Smooth muscle cell (in vitro differentiated cells): ENCODE results near the gene JPH3. TPM values are rescaled to one million over a fixed set of nuclear protein-coding genes. Genes with fewer than 3 reads are reported as not detected.

Source experiments
- DNase-seq: peaks from one replicate; lab custom pipeline; 2025; ENCODE audit not compliant: unreplicated experiment; lab: John Stamatoyannopoulos, UW
- H2AFZ ChIP-seq: fragments of 200-600 bp; sonication (generic); 2 replicates; pipeline ENCODE4 v1.6.0; 2016; ENCODE audit warnings: antibody characterized with exemption, low read depth, mild to moderate bottlenecking
- H3F3A ChIP-seq: fragments of 200-600 bp; sonication (generic); 2 replicates; pipeline ENCODE4 v1.6.0; 2017; ENCODE audit warnings: antibody characterized with exemption, low read depth
- H3K27ac ChIP-seq: fragments of 200-600 bp; sonication (generic); 2 replicates; pipeline ENCODE4 v1.5.1; 2016; ENCODE audit warnings: low read depth, mild to moderate bottlenecking
- H3K27me3 ChIP-seq: fragments of 200-600 bp; sonication (generic); 2 replicates; pipeline ENCODE4 v1.6.1; 2016; ENCODE audit warnings: low read depth, mild to moderate bottlenecking
- H3K36me3 ChIP-seq: fragments of 200-600 bp; sonication (generic); 2 replicates; pipeline ENCODE4 v1.5.1; 2016; ENCODE audit warnings: low read depth
- H3K4me1 ChIP-seq: fragments of 200-600 bp; sonication (generic); 2 replicates; pipeline ENCODE4 v1.5.1; 2016; ENCODE audit warnings: low read depth
- H3K4me2 ChIP-seq: fragments of 200-600 bp; sonication (generic); 2 replicates; pipeline ENCODE4 v1.6.0; 2016; ENCODE audit warnings: mild to moderate bottlenecking
- H3K4me3 ChIP-seq: fragments of 200-600 bp; sonication (generic); 2 replicates; pipeline ENCODE4 v1.5.1; 2016; ENCODE audit warnings: mild to moderate bottlenecking
- H3K79me2 ChIP-seq: fragments of 200-600 bp; sonication (generic); 2 replicates; pipeline ENCODE4 v1.6.0; 2016; ENCODE audit warnings: low read depth, mild to moderate bottlenecking
- H3K9ac ChIP-seq: fragments of 200-600 bp; sonication (generic); 2 replicates; pipeline ENCODE4 v1.6.0; 2016; ENCODE audit warnings: low read depth
- H3K9me3 ChIP-seq: fragments of 200-600 bp; sonication (generic); replicated peaks from 2 replicates; pipeline ENCODE4 v1.5.1; 2016; ENCODE audit warnings: low read depth
- H4K20me1 ChIP-seq: fragments of 200-600 bp; sonication (generic); 2 replicates; pipeline ENCODE4 v1.6.0; 2016; ENCODE audit warnings: low read depth
- WGBS: methylation state at CpG from one replicate; pipeline ENCODE4 v1.1.7; 2016; ENCODE audit warnings: low lambda C conversion rate; 5-methylcytosine and 5-hydroxymethylcytosine counted together
- polyA plus RNA-seq: library from polyadenylated mRNA; unstranded; fragments of >200 nt; fragmentation: Nextera tagmentation; extraction: Ambion mirVana; gene quantifications from 2 replicates; pipeline ENCODE4 v1.2.1, GENCODE V29; 2016
- total RNA-seq: library from RNA; depleted of rRNA; stranded (reverse); fragments of >200 nt; gene quantifications from 2 replicates; pipeline ENCODE4 v1.2.3, GENCODE V29; 2014
- TF ChIP-seq, protein P1 (sequence below): fragments of 200-600 bp; sonication (generic); IDR thresholded peaks from 2 replicates; pipeline ENCODE4 v1.5.1; 2017; ENCODE audit warnings: borderline replicate concordance, mild to moderate bottlenecking, antibody characterized with exemption; ENCODE audit not compliant: insufficient read depth, poor library complexity, severe bottlenecking

The JPH3 gene
- total and polyA plus RNA-seq, 2 experiments from 2014 or later: 2.1 to 2.4 TPM

DNA sequence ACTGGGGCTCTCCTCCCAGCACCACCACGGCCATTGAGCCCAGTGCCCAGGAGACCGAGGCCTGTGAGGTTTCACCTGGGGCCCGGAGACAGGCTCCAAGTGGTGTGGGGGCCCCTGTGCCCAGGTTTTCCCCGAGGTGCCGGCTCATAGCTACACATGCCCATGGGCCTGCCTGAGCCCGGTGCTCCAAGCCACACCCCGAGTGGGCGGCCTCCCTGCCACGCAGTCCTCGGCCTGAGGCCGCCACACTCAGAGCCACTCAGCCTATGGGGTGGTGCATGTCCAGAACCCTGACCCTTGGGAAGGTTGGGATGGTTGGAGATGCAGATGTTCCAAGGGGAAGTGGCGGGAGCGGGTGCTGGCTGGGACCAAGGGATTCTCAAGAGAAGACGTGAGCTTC, 24.1 kb downstream of the JPH3 start:
- H3K4me1 ChIP-seq: no peaks in the 10 kb centered on the region
- no peaks in the 10 kb centered on the region for H3F3A ChIP-seq
- H4K20me1 ChIP-seq: peaks cover 3% of the 10 kb centered on the region
- no peak overlapping the region for H2AFZ ChIP-seq
- H3K4me3 ChIP-seq: no peak overlapping the region
- no peak overlapping the region for H3K4me2 ChIP-seq
- no peak for DNase-seq
- 90% methylated on average over 14 of the region's 14 CpGs for WGBS
- no peaks in the 10 kb centered on the region for H3K27me3 ChIP-seq
- no peaks in the 10 kb centered on the region for H3K9me3 ChIP-seq
- H3K36me3 ChIP-seq: no peaks in the 10 kb centered on the region
- H3K27ac ChIP-seq: no peak overlapping the region
- H3K79me2 ChIP-seq: no peaks in the 10 kb centered on the region
- TF ChIP-seq, protein P1, sequence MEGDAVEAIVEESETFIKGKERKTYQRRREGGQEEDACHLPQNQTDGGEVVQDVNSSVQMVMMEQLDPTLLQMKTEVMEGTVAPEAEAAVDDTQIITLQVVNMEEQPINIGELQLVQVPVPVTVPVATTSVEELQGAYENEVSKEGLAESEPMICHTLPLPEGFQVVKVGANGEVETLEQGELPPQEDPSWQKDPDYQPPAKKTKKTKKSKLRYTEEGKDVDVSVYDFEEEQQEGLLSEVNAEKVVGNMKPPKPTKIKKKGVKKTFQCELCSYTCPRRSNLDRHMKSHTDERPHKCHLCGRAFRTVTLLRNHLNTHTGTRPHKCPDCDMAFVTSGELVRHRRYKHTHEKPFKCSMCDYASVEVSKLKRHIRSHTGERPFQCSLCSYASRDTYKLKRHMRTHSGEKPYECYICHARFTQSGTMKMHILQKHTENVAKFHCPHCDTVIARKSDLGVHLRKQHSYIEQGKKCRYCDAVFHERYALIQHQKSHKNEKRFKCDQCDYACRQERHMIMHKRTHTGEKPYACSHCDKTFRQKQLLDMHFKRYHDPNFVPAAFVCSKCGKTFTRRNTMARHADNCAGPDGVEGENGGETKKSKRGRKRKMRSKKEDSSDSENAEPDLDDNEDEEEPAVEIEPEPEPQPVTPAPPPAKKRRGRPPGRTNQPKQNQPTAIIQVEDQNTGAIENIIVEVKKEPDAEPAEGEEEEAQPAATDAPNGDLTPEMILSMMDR: no peak
- H3K9ac ChIP-seq: no peak overlapping the region

DNA sequence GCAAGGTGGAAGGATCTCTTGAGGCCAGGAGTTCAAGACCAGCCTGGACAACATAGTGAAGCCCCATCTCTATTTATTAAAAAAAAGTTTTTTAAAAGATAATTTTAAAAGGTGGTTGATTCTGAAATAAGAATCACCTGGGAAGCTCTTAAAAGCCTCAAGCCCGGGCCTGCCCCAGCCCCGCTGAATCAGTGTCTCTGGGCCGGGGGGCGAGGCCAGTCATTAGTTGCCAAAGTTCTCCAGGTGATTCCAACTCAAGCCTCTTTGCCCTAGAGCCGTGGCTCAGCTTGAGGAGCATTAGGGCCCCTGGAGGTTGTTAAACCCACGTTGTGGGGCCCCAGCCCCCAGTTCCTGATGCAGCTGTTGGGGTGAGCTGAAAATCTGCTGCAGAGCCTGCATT, 24.6 kb downstream of the JPH3 start:
- Histone ChIP-seq H3K4me2 (no peak overlapping the region), H3K4me3 (no peak overlapping the region), H3K36me3 (no peaks in the 10 kb centered on the region), H3K27me3 (no peaks in the 10 kb centered on the region), H3K4me1 (no peaks in the 10 kb centered on the region), H4K20me1 (peaks cover 3% of the 10 kb centered on the region), H3K9me3 (no peaks in the 10 kb centered on the region), H3K79me2 (no peaks in the 10 kb centered on the region), H3K27ac (no peak overlapping the region), H3K9ac (no peak overlapping the region), H2AFZ (no peak overlapping the region), H3F3A (no peaks in the 10 kb centered on the region)
- TF ChIP-seq, protein P1: no peak
- WGBS: 85% methylated on average over 6 of the region's 6 CpGs
- no peak for DNase-seq

GRCh38 chr16:87627542-87628245, 25.4 kb downstream of the JPH3 start:
- TF ChIP-seq, protein P1: no peak

More at GRCh38 chr16:87627542-87628245, 25.4 kb downstream of the JPH3 start:
- Histone ChIP-seq H3K79me2 (no peaks in the 10 kb centered on the region), H3K36me3 (no peaks in the 10 kb centered on the region), H2AFZ (no peak overlapping the region), H4K20me1 (peaks cover 3% of the 10 kb centered on the region), H3K4me3 (no peak overlapping the region), H3K27ac (no peak overlapping the region), H3K9ac (no peak overlapping the region), H3K9me3 (no peaks in the 10 kb centered on the region), H3K4me2 (no peak overlapping the region), H3K27me3 (no peaks in the 10 kb centered on the region), H3F3A (no peaks in the 10 kb centered on the region), H3K4me1 (no peaks in the 10 kb centered on the region)
- 82% methylated on average over 14 of the region's 14 CpGs for WGBS
- DNase-seq: no peak
